ENCODE data around the gene RPL27A. TPM values are rescaled to one million over a fixed set of nuclear protein-coding genes. Genes with fewer than 3 reads are reported as not detected.

The RPL27A gene
- polyA plus RNA-seq, 1 donor = 3,137 TPM

DNA sequence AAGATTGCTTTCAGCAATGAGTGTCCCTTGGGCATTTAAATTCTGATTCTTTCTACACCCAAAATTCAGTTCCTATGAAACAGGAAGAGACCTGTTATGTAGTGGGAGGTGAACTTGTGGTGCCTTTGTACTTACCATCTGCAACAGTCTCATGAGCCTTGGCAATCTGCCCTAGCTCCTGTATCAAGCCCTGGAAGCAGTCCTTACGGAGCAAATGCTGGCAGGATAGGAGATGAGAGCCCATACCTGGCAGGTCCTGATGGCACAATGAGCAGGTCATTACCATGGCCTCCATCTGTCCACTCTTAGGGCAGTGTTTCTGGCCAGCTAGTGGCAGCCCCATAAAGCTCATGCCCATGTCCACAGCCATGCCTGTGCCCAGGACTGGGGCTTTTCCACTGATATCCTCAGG, 10.9 kb upstream of the RPL27A start:
- peaks cover 17% of the 10 kb centered on the region for H3K36me3 ChIP-seq (ENCODE audit: control insufficient read depth, insufficient read depth, low read length)
- peaks cover 5% of the 10 kb centered on the region for H3K4me1 ChIP-seq (ENCODE audit: control insufficient read depth, insufficient read depth, low read length)
- no CpG with 5 or more reads among the region's 1 CpG for WGBS (ENCODE audit: insufficient coverage, low lambda C conversion rate)
- H3K27ac ChIP-seq (ENCODE audit: low read length) = peak overlapping the region; percentile 12
- no peaks in the 10 kb centered on the region for H3K27me3 ChIP-seq (ENCODE audit: control insufficient read depth, insufficient read depth, low read length)
- DNase-seq = no peak
- H3K4me3 ChIP-seq (ENCODE audit: low read length) = no peak overlapping the region
- H3K9me3 ChIP-seq (ENCODE audit: control insufficient read depth, low read depth, low read length) = no peaks in the 10 kb centered on the region

DNA sequence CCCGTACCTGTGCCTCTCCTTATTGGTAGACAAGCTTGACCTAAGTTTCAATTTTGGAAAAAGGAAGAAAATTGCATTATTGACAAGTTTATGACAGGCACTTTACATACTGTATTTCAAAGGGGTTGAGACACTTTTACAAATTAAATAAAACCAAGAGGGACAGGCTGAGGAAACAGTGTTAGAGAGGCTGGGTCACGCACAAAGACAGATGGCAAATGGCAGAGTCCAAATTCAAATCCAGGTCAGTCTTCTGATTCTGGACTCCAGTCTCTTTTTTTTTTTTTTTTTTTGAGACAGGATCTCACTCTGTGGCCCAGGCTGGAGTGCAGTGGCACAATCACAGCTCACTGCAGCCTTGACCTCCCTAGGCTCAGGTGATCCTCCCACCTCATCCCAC, 10.2 kb upstream of the RPL27A start:
- H3K9me3 ChIP-seq (ENCODE audit: control insufficient read depth, low read depth, low read length) = no peaks in the 10 kb centered on the region
- peak overlapping the region; percentile 12 for H3K27ac ChIP-seq (ENCODE audit: low read length)
- no peak for DNase-seq
- WGBS (ENCODE audit: insufficient coverage, low lambda C conversion rate) = 100% methylated on average over 1 of the region's 2 CpGs
- H3K36me3 ChIP-seq (ENCODE audit: control insufficient read depth, insufficient read depth, low read length) = peaks cover 17% of the 10 kb centered on the region
- H3K4me1 ChIP-seq (ENCODE audit: control insufficient read depth, insufficient read depth, low read length) = peaks cover 5% of the 10 kb centered on the region
- H3K27me3 ChIP-seq (ENCODE audit: control insufficient read depth, insufficient read depth, low read length) = no peaks in the 10 kb centered on the region
- H3K4me3 ChIP-seq (ENCODE audit: low read length) = no peak overlapping the region

DNA sequence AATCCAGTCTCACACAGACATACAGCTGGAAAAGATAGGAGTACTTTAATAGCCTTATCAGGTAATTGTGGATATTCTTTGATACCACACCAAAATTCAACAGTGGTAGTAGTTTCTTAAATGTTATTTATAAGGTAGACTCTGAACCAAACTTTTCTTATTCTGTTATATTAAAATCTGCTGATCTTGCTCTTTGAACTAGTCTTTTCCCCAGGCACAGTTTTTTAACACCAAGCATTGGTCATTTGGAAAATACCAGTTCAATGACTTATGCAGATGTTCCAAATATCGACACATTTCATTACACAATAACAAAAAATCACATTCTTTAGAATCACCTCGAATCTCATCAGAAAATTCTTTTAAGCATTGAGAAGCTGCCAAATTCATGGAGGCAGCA, 7.7 kb upstream of the RPL27A start:
- 92% methylated on average over 2 of the region's 2 CpGs for WGBS (ENCODE audit: insufficient coverage, low lambda C conversion rate)
- no peaks in the 10 kb centered on the region for H3K27me3 ChIP-seq (ENCODE audit: control insufficient read depth, insufficient read depth, low read length)
- peaks cover 22% of the 10 kb centered on the region for H3K36me3 ChIP-seq (ENCODE audit: control insufficient read depth, insufficient read depth, low read length)
- no peak overlapping the region for H3K27ac ChIP-seq (ENCODE audit: low read length)
- H3K9me3 ChIP-seq (ENCODE audit: control insufficient read depth, low read depth, low read length) = no peaks in the 10 kb centered on the region
- H3K4me3 ChIP-seq (ENCODE audit: low read length) = no peak overlapping the region
- no peak for DNase-seq
- peaks cover 5% of the 10 kb centered on the region for H3K4me1 ChIP-seq (ENCODE audit: control insufficient read depth, insufficient read depth, low read length)

DNA sequence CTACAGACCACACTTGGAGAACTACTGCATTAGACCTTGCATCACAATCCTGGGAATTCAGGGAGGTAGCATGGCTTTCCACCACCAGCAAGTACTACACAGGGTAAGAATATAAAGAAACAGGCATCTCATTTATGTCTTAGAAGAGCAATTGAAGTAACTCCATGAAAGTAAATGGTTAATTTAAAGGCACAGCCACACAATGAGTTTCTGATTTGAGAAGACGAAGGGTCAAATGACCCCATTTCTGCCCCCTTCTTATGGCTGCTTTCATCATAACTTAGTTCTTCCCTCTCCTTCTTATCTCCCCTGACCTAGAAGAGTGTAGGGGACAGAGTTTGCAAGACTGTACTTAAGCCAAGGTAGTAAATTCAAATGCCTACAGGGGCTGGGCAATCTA, 6.1 kb upstream of the RPL27A start:
- Histone ChIP-seq H3K27ac (ENCODE audit: low read length) (no peak overlapping the region), H3K9me3 (ENCODE audit: control insufficient read depth, low read depth, low read length) (no peaks in the 10 kb centered on the region), H3K4me3 (ENCODE audit: low read length) (no peak overlapping the region), H3K4me1 (ENCODE audit: control insufficient read depth, insufficient read depth, low read length) (peaks cover 5% of the 10 kb centered on the region), H3K36me3 (ENCODE audit: control insufficient read depth, insufficient read depth, low read length) (peaks cover 16% of the 10 kb centered on the region), H3K27me3 (ENCODE audit: control insufficient read depth, insufficient read depth, low read length) (no peaks in the 10 kb centered on the region)
- DNase-seq = no peak
- 40% methylated on average over 1 of the region's 1 CpG for WGBS (ENCODE audit: insufficient coverage, low lambda C conversion rate)

DNA sequence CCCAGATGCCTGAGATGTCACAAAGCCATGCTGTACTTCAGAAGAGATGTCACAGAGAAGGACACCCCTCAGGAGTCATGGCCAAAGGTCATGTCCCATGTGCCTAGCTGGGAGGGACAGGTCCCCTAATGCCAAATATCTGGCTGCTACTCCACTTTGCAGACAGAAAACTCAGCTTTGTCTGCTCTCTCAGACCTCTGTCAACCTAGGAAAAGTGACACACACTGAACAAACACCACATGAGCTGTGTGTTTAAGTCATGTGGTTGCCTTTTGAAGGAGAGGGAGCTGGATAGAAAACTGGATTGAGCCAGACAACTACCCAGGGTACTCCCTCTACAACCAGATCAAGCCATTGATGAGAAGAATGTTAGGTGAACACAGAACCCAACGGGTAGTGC, 3.6 kb upstream of the RPL27A start:
- Histone ChIP-seq H3K9me3 (ENCODE audit: control insufficient read depth, low read depth, low read length) (no peaks in the 10 kb centered on the region), H3K4me1 (ENCODE audit: control insufficient read depth, insufficient read depth, low read length) (peaks cover 4% of the 10 kb centered on the region), H3K36me3 (ENCODE audit: control insufficient read depth, insufficient read depth, low read length) (peaks cover 7% of the 10 kb centered on the region), H3K27ac (ENCODE audit: low read length) (no peak overlapping the region), H3K27me3 (ENCODE audit: control insufficient read depth, insufficient read depth, low read length) (no peaks in the 10 kb centered on the region), H3K4me3 (ENCODE audit: low read length) (no peak overlapping the region)
- no peak for DNase-seq
- no CpG with 5 or more reads among the region's 1 CpG for WGBS (ENCODE audit: insufficient coverage, low lambda C conversion rate)

DNA sequence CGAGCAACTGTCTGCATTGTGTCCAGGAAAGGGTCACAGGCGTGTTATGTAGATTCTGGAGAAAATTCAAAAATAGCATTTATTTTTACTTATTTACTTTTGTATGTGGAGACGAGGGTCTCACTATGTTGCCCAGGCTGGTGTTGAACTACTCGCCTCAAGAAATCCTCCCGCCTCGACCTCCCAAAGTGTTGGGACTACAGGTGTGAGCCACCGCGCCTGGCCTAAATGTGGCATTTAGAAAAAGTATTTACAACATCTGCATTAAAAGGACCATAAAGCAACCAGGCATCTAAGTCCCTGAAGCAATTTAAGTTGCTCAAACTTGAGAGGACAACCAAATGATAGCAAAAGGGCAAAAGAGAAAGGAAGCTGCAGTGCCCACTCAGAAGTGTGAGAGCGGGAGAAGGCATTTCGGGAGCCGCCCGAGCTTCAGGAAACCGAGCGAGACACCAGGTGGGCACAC, 722 bp upstream of the RPL27A start:
- Histone ChIP-seq H3K27me3 (ENCODE audit: control insufficient read depth, insufficient read depth, low read length) (no peaks in the 10 kb centered on the region), H3K4me3 (ENCODE audit: low read length) (peak overlapping the region; percentile 67), H3K27ac (ENCODE audit: low read length) (peak overlapping the region; percentile 92), H3K9me3 (ENCODE audit: control insufficient read depth, low read depth, low read length) (no peaks in the 10 kb centered on the region), H3K36me3 (ENCODE audit: control insufficient read depth, insufficient read depth, low read length) (peaks cover 34% of the 10 kb centered on the region), H3K4me1 (ENCODE audit: control insufficient read depth, insufficient read depth, low read length) (peaks cover 9% of the 10 kb centered on the region)
- no peak for DNase-seq
- no CpG with 5 or more reads among the region's 14 CpGs for WGBS (ENCODE audit: insufficient coverage, low lambda C conversion rate)

DNA sequence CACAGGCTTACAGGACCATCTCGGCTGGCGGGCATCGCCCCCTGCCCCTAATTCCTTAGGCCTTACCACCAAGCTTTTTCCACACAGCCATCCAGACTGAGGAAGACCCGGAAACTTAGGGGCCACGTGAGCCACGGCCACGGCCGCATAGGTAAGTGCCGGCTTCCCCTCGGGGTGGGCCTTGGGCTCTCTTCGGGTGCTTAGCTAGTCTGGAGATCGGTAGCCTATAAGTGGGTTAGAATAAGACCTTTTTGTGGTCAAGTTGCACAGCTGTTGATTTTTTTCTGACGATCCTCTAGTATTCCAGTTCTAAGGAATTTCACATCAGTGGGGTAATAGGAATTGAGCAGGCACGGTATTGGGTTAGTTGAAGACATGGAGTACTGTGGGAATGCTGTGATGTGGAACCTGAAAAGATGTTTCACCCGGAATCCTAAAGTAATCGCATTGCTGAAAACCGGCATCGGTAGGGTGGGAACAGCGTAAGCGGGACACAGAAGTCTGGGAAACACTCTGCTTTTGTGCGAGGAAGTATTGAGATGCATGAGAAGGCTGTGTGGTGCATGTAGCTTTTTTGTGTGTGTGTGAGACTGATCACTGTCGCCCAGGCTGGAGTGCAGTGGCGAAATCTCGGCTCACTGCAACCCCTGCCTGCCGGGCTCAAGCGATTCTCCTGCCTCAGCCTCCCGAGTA, 669 bp downstream of the RPL27A start:
- Histone ChIP-seq H3K27ac (ENCODE audit: low read length) (peak overlapping the region; percentile 92), H3K27me3 (ENCODE audit: control insufficient read depth, insufficient read depth, low read length) (no peaks in the 10 kb centered on the region), H3K4me1 (ENCODE audit: control insufficient read depth, insufficient read depth, low read length) (peaks cover 12% of the 10 kb centered on the region), H3K36me3 (ENCODE audit: control insufficient read depth, insufficient read depth, low read length) (peaks cover 38% of the 10 kb centered on the region), H3K4me3 (ENCODE audit: low read length) (peak overlapping the region; percentile 67), H3K9me3 (ENCODE audit: control insufficient read depth, low read depth, low read length) (no peaks in the 10 kb centered on the region)
- DNase-seq = peak in 1 of 2 donors; percentile 28
- 0% methylated on average over 1 of the region's 27 CpGs for WGBS (ENCODE audit: insufficient coverage, low lambda C conversion rate)

DNA sequence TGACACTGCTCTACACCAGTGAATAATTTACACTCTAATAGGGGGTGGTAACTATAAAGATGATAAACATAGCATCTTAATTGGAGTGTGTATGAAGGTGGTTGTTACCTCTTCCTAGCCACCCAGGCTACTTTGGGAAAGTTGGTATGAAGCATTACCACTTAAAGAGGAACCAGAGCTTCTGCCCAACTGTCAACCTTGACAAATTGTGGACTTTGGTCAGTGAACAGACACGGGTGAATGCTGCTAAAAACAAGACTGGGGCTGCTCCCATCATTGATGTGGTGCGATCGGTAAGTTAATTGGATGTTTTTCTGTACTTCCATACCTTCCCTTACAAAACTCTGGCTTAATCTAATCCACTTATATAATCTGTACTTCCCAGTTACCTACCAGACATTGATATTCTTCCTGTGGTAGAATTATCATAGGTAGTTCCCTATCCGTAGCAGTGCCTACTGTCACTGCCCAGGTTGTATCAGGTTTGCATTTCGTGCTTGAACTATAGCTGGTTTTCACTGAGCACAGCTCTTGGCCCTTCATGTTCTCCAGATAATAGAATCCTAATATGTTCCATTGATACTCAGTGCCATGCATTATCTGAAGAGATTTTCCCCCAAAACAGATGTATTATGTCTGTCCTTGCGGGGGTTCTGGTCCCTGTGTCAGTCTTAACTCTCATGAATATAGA, 2.2 kb downstream of the RPL27A start:
- Histone ChIP-seq H3K27ac (ENCODE audit: low read length) (no peak overlapping the region), H3K4me1 (ENCODE audit: control insufficient read depth, insufficient read depth, low read length) (peaks cover 12% of the 10 kb centered on the region), H3K27me3 (ENCODE audit: control insufficient read depth, insufficient read depth, low read length) (no peaks in the 10 kb centered on the region), H3K9me3 (ENCODE audit: control insufficient read depth, low read depth, low read length) (no peaks in the 10 kb centered on the region), H3K4me3 (ENCODE audit: low read length) (peak overlapping the region; percentile 67), H3K36me3 (ENCODE audit: control insufficient read depth, insufficient read depth, low read length) (peaks cover 34% of the 10 kb centered on the region)
- no peak for DNase-seq
- WGBS (ENCODE audit: insufficient coverage, low lambda C conversion rate) = no CpG with 5 or more reads among the region's 6 CpGs

DNA sequence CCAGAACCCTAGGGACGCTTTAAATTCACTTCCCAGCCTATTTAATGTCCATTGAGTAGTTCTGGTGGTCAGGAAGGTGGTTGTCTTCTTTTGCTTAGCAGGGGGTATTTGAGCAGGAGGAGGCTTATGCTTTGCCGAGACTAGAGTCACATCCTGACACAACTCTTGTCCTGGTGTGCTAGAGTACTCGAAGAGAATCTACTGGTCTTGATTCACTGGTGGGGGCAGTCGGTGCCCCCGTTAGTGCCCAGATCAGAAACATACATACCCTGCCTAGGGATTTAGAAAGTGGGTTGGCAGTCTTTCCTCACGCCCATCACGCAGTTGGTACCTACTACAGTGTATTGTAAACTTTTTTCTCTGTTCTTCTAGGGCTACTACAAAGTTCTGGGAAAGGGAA, 2.7 kb downstream of the RPL27A start:
- no peak overlapping the region for H3K27ac ChIP-seq (ENCODE audit: low read length)

DNA sequence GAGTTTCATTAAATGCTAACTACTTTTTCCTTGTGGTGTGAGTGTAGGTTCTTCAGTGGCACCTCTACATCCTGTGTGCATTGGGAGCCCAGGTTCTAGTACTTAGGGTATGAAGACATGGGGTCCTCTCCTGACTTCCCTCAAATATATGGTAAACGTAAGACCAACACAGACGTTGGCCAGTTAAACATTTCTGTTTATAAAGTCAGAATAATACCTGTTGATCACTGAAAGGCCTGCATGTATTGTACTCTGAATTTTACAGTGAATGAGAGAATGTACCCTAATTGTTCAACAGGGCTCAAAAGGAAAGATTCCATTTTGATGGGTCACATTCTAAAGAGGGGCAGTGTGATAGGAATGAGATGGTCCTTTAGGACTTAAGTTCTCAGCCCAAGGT, 3.2 kb downstream of the RPL27A start:
- Histone ChIP-seq H3K4me1 (ENCODE audit: control insufficient read depth, insufficient read depth, low read length) (peaks cover 12% of the 10 kb centered on the region), H3K27ac (ENCODE audit: low read length) (no peak overlapping the region), H3K36me3 (ENCODE audit: control insufficient read depth, insufficient read depth, low read length) (peaks cover 36% of the 10 kb centered on the region), H3K27me3 (ENCODE audit: control insufficient read depth, insufficient read depth, low read length) (no peaks in the 10 kb centered on the region), H3K4me3 (ENCODE audit: low read length) (no peak overlapping the region), H3K9me3 (ENCODE audit: control insufficient read depth, low read depth, low read length) (no peaks in the 10 kb centered on the region)
- DNase-seq = no peak
- WGBS (ENCODE audit: insufficient coverage, low lambda C conversion rate) = no CpG with 5 or more reads among the region's 2 CpGs

More for the DNA sequence above, 2.7 kb downstream of the RPL27A start:
- H3K27me3 ChIP-seq (ENCODE audit: control insufficient read depth, insufficient read depth, low read length) = no peaks in the 10 kb centered on the region
- H3K4me1 ChIP-seq (ENCODE audit: control insufficient read depth, insufficient read depth, low read length) = peaks cover 12% of the 10 kb centered on the region
- peaks cover 34% of the 10 kb centered on the region for H3K36me3 ChIP-seq (ENCODE audit: control insufficient read depth, insufficient read depth, low read length)
- H3K9me3 ChIP-seq (ENCODE audit: control insufficient read depth, low read depth, low read length) = no peaks in the 10 kb centered on the region
- WGBS (ENCODE audit: insufficient coverage, low lambda C conversion rate) = no CpG with 5 or more reads among the region's 7 CpGs
- H3K4me3 ChIP-seq (ENCODE audit: low read length) = no peak overlapping the region
- DNase-seq = no peak

Measured in large intestine (tissue), 3 donors.